HepG2 (cell line): ENCODE results near the gene ARHGAP45. TPM values are rescaled to one million over a fixed set of nuclear protein-coding genes. Genes with fewer than 3 reads are reported as not detected.

Experiments
- ATAD3A ChIP-seq: sonication (generic); formaldehyde crosslinking; IDR thresholded peaks from 2 replicates; pipeline ENCODE4 v1.4.0; 2020; ENCODE audit warnings: missing genetic modification reagents
- FOSL2 ChIP-seq: sonication (generic); formaldehyde crosslinking; IDR thresholded peaks from 2 replicates; pipeline ENCODE4 v1.4.0; 2020; ENCODE audit warnings: missing genetic modification reagents
- GABPB1 ChIP-seq: IDR thresholded peaks from 2 replicates; pipeline ENCODE4 v1.6.1; 2016; ENCODE audit warnings: mild to moderate bottlenecking, missing genetic modification reagents, moderate library complexity, missing compliant biosample characterization
- MAX ChIP-seq: IDR thresholded peaks from 2 replicates; pipeline ENCODE4 v1.6.1; 2012; ENCODE audit warnings: inconsistent platforms
- MEIS1 ChIP-seq: sonication (generic); formaldehyde crosslinking; IDR thresholded peaks from 2 replicates; pipeline ENCODE4 v1.9.0; 2021; ENCODE audit warnings: mild to moderate bottlenecking, missing genetic modification reagents, moderate library complexity, borderline replicate concordance
- ONECUT2 ChIP-seq: sonication (generic); formaldehyde crosslinking; IDR thresholded peaks from 2 replicates; pipeline ENCODE4 v1.4.0; 2020; ENCODE audit warnings: missing genetic modification reagents
- SIX4 ChIP-seq: sonication (generic); formaldehyde crosslinking; IDR thresholded peaks from 2 replicates; pipeline ENCODE4 v1.4.0; 2020; ENCODE audit warnings: missing genetic modification reagents
- SP1 ChIP-seq, 2 experiments: fragments of 450-650 bp in 1 of 2; sonication (generic) in 1 of 2; formaldehyde crosslinking in 1 of 2; IDR thresholded peaks; 2 replicates each; pipeline versions ENCODE4 v1.4.0 to v1.6.1; 2016 to 2020; ENCODE audit warnings: missing genetic modification reagents in 1 of 2
- SRSF1 ChIP-seq: fragments of 200-400 bp; formaldehyde crosslinking; optimal IDR thresholded peaks from 2 replicates; pipeline ENCODE3; 2017; ENCODE audit warnings: mild to moderate bottlenecking, low read depth, low read length, moderate library complexity
- ZEB1 ChIP-seq: IDR thresholded peaks from 2 replicates; pipeline ENCODE4 v1.6.1; 2012; ENCODE audit warnings: mild to moderate bottlenecking, low read depth, inconsistent platforms; ENCODE audit not compliant: insufficient replicate concordance
- ZNF337 ChIP-seq: sonication (generic); formaldehyde crosslinking; IDR thresholded peaks from 2 replicates; pipeline ENCODE4 v1.5.1; 2020; ENCODE audit warnings: missing genetic modification reagents, low read depth, mild to moderate bottlenecking, borderline replicate concordance
- ZNF512B ChIP-seq: sonication (generic); formaldehyde crosslinking; IDR thresholded peaks from 2 replicates; pipeline ENCODE4 v1.5.1; 2020; ENCODE audit warnings: missing genetic modification reagents, mild to moderate bottlenecking, borderline replicate concordance
- ZNF589 ChIP-seq: sonication (generic); formaldehyde crosslinking; conservative IDR thresholded peaks from 2 replicates; pipeline ENCODE4 v1.8.0; 2022; ENCODE audit warnings: mild to moderate bottlenecking, moderate library complexity, missing genetic modification reagents
- polyA plus RNA-seq, 8 experiments: library from polyadenylated mRNA; depleted of rRNA in 3 of 8; stranded (reverse) in 7 of 8; unstranded in 1 of 8; fragments of >200 nt; fragmentation: Illumina TruSeq in 4 of 8; extraction: Trizol in 4 of 8; gene quantifications; 2 replicates each; pipeline versions ENCODE4 v1.2.1 to v1.2.3, GENCODE V29; 2011 to 2016; ENCODE audit warnings: low read depth in 4 of 8, missing spikeins in 1 of 8, mixed read lengths in 1 of 8; ENCODE audit not compliant: insufficient read depth in 1 of 8
- total RNA-seq, 5 experiments: library from RNA; depleted of rRNA; stranded (reverse); fragments of >200 nt; fragmentation: Illumina TruSeq; extraction: Trizol; gene quantifications; 2 replicates each; pipeline ENCODE4 v1.2.3, GENCODE V29; 2016; ENCODE audit warnings: low read depth in 1 of 5
- TF ChIP-seq, protein P1 (sequence below), 2 experiments: sonication (generic) in 1 of 2; formaldehyde crosslinking in 1 of 2; IDR thresholded peaks; 2 replicates each; pipeline versions ENCODE4 v1.6.1 to v1.9.0; 2014 to 2022; ENCODE audit warnings: antibody characterized with exemption in 1 of 2, borderline replicate concordance in 1 of 2, inconsistent platforms in 1 of 2, low read depth in 1 of 2, missing genetic modification reagents in 1 of 2
- TF ChIP-seq, protein P2 (sequence below): IDR thresholded peaks from 2 replicates; pipeline ENCODE4 v1.6.1; 2016; ENCODE audit warnings: missing compliant biosample characterization, missing genetic modification reagents, borderline replicate concordance
- TF ChIP-seq, protein P3 (sequence below): sonication (generic); formaldehyde crosslinking; IDR thresholded peaks from 2 replicates; pipeline ENCODE4 v1.4.0; 2020; ENCODE audit warnings: missing genetic modification reagents

The ARHGAP45 gene
- total and polyA plus RNA-seq, 2 of the 13 experiments (the other 11 are each of a cell fraction or from before 2014, with no cell fraction given): 0.84 to 32.0 TPM

DNA sequence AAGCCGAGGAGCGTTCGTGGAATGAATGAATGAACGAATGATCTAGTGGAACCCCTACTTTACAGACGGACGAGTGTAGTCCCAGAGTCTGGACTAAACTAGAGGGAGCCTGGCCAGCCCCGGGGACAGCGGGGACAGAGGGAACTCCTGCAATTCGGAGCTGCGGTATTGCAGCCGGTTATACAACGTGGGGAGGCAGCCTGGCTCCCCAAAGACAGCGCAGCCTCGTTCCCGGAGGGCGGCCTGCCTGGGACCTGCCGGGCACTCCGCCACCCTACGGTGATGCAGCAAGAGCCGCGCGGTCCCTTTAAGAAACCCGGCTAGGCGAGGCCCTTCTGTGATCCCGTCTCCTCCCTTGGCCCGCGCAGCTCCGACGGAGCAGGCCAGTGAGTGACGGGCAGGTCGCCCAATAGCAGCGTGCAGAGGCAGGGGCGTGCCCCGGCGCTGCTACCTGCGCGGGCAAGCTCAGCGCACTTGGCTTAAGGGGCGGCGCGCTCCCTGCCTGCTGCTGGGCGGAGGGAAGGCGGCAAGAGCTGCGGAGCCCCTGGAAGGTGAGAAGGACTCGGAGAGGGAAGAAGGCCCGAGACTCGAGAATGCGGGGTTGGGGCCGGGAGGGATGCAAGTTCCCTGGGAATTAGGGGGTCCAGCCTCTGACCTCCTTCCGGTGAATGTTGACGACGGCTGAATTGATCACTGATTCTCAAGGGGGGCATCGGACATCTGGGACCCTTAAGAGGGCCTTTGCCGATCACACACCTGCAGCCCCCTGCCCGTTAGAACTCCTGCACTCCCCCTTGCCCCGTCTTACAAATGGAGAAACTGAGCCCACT is 27.1 kb upstream of the ARHGAP45 start, which contains the start of gene ABCA7 (continued):
- TF ChIP-seq ZNF512B (CRISPR knock-in tag) (no peak), FOSL2 (CRISPR knock-in tag) (peak; percentile 21), ATAD3A (CRISPR knock-in tag) (no peak), SP1 (IDR thresholded peaks at IDR 0.05) (no peak), SP1 (CRISPR knock-in tag; IDR thresholded peaks at IDR 0.05) (peak; percentile 97), SIX4 (CRISPR knock-in tag) (no peak), ONECUT2 (CRISPR knock-in tag) (no peak), MAX (peak; percentile 83), ZEB1 (peak; percentile 37), MEIS1 (peak; percentile 55; the same call in 1 of the 2 replicates), ZNF589 (0 out of 2 replicates have a peak, but pooled peaks have one; percentile 45), ZNF337 (CRISPR knock-in tag) (0 out of 2 replicates have a peak, but pooled peaks have one; percentile 34), SRSF1 (no peak), GABPB1 (CRISPR knock-in tag) (peak; percentile 89)
- TF ChIP-seq, protein P1, sequence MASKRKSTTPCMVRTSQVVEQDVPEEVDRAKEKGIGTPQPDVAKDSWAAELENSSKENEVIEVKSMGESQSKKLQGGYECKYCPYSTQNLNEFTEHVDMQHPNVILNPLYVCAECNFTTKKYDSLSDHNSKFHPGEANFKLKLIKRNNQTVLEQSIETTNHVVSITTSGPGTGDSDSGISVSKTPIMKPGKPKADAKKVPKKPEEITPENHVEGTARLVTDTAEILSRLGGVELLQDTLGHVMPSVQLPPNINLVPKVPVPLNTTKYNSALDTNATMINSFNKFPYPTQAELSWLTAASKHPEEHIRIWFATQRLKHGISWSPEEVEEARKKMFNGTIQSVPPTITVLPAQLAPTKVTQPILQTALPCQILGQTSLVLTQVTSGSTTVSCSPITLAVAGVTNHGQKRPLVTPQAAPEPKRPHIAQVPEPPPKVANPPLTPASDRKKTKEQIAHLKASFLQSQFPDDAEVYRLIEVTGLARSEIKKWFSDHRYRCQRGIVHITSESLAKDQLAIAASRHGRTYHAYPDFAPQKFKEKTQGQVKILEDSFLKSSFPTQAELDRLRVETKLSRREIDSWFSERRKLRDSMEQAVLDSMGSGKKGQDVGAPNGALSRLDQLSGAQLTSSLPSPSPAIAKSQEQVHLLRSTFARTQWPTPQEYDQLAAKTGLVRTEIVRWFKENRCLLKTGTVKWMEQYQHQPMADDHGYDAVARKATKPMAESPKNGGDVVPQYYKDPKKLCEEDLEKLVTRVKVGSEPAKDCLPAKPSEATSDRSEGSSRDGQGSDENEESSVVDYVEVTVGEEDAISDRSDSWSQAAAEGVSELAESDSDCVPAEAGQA (IDR thresholded peaks at IDR 0.05; ENCODE audit: low read depth): no peak
- TF ChIP-seq, protein P1 (CRISPR knock-in tag; IDR thresholded peaks at IDR 0.05; ENCODE audit: borderline replicate concordance): no peak
- TF ChIP-seq, protein P2, sequence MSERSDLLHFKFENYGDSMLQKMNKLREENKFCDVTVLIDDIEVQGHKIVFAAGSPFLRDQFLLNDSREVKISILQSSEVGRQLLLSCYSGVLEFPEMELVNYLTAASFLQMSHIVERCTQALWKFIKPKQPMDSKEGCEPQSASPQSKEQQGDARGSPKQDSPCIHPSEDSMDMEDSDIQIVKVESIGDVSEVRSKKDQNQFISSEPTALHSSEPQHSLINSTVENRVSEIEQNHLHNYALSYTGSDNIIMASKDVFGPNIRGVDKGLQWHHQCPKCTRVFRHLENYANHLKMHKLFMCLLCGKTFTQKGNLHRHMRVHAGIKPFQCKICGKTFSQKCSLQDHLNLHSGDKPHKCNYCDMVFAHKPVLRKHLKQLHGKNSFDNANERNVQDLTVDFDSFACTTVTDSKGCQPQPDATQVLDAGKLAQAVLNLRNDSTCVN (CRISPR knock-in tag): peak; percentile 59; the same call in 1 of the 2 replicates
- TF ChIP-seq, protein P3, sequence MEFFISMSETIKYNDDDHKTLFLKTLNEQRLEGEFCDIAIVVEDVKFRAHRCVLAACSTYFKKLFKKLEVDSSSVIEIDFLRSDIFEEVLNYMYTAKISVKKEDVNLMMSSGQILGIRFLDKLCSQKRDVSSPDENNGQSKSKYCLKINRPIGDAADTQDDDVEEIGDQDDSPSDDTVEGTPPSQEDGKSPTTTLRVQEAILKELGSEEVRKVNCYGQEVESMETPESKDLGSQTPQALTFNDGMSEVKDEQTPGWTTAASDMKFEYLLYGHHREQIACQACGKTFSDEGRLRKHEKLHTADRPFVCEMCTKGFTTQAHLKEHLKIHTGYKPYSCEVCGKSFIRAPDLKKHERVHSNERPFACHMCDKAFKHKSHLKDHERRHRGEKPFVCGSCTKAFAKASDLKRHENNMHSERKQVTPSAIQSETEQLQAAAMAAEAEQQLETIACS (CRISPR knock-in tag): peak; percentile 48; the same call in 1 of the 2 replicates
